ENCODE data around the gene OR8B12.

Gene OR8B12, protein sequence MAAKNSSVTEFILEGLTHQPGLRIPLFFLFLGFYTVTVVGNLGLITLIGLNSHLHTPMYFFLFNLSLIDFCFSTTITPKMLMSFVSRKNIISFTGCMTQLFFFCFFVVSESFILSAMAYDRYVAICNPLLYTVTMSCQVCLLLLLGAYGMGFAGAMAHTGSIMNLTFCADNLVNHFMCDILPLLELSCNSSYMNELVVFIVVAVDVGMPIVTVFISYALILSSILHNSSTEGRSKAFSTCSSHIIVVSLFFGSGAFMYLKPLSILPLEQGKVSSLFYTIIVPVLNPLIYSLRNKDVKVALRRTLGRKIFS

DNA sequence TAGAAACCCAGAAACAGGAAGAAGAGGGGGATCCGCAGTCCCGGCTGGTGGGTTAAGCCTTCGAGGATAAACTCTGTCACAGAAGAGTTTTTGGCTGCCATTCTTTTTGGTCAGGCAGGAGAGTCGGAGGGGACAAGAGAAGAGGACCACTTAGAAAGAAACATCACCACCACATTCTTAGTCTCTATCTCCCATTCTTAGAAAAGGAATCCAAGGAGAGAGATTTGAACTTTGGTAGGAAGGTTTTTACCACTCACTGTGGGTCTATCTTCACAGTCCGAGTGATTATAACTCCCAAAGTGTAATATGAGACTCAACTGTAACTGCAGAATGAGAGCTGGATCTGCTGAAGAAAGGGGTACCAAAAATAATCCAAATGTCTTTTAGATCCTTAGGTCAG lies at the start of gene OR8B12:
Gene OR8B12, minus strand, starts transcription at position 101 of the 400 bp plus-strand sequence. Its CDS starts 0 bp downstream, at position 101.
- DNase-seq: no peak

DNA sequence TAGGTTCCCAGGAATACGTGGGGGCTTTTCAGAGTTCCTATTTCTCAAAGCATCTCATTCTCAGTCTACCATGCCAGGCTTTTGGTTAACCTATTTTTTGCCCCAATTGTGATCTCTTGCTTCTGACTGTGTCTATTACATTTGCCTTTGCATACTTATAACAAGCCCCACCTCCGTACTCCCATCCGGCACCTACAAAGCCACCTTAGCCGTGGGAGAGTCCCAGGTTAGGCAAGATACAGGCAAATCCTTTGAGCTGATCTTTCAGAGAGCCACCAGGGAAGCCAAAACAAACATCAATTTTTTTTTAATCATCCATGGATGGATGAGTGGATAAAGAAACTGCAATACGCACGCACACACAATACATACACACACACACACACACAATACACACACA lies 49.2 kb upstream of the OR8B12 start:
- DNase-seq: no peak

DNA sequence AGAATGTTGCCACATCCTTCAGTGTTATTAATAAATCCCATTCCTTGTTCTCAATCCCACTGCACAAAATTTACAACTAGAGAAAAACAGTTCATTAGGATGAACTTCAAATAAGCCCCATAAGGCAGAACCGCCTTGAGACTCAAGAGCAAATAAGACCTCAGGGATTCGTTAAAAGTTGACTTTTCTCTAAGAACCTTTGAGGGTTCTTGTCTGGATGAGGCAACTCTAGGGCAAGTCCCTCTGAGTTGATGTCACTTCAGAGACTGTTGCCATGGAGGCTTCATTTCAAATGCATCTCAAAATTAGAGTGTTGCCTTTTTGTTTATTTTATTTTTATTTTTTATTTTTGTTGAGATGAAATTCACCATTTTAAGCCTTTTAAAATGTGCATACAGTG lies 48.0 kb upstream of the OR8B12 start:
- no peak for DNase-seq

DNA sequence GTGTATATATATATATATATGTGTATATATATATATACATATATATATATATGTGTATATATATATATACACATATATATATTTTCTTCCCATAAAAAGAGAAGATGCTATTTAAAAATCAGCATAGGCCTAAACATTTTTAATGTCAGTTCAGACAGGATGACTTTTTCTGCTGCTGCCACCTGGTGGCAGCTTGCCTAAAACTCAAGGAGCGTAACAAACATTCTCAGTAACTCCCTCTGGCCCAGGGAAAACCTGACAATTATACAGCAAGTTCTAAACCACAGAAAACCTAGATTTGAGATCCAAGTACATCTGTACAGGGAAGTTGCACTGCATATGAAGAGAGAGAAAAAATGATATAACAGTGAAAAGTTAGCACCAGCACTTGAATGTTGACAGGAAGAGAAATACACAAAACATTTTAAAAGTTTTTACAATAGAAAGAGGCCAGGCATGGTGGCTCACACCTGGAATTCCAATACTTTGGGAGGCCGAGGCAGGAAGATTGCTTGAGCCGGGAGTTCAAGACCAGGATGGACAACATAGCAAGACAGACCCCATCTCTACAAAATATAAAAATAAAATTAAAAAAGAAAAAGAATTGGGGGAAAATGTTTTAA lies 42.9 kb upstream of the OR8B12 start:
- peak; percentile 57 for DNase-seq

DNA sequence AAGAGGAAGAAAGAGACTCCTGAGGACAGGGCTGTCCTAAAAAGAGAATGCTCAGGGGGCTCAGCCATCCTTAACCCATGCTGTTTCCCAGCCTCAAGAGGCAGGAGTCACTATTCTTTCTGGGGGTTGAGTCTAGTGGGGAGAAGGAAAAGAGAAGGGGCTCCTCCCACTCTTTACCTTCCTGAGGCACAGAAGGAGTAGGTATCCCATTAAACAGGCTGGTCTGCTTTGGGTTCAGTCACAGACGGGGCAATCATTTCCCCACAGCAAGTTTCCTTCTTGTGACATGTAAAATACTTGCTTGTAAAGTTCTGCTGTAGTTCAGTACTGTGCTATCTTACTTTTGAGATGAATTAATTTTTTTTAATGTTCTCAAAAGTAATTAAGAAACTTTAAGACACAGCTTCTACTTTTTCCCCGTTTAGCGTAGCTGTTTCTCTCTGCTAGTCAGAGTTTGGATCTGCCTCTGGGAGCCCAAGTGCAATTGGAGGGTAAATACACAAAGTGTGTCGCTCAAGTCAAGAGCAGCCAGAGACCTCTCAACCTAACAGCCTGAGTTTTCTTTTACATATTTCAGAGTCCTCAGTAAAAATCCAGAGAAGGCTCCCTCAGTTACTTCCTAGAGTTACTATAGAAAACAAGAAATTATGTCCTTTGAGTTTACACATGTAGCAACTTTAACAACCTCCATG lies 41.4 kb upstream of the OR8B12 start:
- no peak for DNase-seq

DNA sequence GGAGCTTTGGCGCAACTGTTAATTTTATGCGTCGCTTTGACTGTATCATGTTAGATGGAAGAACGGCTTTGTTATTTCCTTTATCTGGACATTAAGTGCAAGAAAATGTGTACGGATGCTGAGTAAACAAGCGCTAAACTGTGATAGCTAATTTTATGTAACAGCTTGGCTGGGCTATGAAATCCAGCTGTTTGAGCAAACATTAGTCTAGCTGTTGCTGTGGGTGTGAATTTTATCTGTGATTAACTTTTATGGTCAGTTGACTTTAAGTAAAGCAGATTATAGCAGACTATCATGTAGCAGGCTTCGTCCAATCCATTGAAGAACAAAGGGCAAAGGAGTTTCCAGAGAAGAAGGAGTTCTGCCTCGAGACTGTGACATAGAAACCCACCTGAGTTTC lies 40.3 kb upstream of the OR8B12 start:
- no peak for DNase-seq

DNA sequence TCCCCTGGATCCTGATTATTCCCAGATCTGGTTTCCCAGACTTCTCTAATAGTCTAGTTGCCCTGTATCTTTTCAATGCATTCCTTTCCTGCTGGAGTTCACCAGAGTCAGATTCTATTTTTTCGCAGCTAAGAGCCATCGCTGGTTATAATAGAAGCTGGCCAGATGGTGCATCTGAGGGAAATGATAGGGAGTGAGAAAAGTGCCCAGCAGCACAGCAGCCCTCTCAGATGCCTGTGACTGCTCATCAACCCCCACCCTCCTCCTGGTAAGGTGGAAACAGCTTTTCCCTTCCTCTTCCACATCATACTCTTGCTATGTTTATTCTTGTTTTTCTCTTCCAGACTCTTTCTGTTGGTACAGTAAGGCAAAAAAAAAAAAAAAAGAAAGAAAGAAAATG lies 39.1 kb upstream of the OR8B12 start:
- DNase-seq: no peak

DNA sequence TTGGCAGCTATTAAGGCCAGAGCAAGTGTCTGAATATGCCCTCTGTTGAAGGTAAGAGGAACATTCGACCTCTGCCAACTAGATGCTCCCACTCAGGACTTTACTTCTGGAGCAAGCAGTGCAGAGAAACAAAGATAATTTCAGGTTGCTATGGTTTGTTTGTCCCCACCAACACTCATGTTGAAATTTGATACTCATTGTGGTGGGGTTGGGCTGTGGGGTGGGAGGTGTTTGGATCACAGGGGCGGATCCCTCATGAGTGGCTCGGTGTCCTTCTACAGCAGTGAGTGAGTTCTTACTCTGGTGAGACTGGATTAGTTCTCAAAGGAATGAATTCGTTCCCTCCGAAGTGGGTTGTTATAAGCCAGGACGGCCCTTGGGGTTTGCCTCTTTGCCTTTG lies 38.4 kb upstream of the OR8B12 start:
- DNase-seq: no peak

DNA sequence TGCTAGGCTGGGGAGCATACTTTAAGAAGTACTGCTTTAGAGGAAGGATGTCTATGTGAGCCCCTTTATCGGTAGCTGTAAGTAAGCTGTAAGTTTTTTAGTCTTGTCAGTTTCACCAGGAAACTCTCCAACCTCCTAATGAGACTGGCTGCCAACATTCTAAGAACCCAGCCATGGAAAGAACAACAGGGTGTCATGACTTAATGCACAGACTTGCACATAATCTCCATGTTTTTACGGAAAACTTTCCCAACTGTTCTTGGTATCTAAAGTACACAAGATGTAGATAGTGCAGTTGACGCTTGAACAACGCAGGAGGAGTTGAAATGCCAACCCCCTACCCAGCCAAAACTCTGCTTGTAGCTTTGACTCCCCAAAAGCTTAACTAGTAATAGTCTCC lies 35.3 kb upstream of the OR8B12 start:
- DNase-seq: no peak

DNA sequence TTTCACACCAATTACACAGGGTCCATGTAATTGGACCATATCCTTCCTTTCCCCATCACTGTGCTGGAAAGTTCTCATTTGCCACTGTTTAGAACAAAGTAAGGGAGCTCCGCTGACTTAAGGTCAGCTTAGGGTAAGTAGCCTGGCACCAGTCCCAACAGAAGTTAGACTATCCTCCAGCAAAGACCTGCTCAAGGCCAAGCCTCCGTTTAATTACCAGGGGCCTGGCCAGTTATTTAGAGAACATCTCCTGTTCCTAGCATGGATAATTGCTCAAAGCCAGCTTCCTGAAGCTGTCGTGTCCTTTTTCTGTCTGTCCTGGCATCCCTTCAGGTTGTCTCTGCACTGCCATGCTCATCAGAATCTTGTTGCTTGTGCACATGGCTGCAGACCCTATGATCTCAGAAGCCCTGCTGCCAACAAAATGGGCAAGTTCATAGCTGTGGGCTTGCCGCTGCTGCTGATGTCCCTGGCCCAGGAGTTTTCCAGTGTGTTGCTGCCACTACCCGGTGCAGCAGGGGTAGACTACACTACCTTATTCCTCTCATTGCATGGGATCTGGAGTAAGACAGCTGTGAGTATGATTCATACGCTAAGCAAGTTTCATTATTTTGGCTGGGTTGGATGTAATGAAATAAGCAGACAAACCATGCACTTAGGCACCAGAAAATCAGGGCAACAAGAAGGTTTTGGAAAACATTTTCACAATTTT lies 34.4 kb upstream of the OR8B12 start:
- no peak for DNase-seq

DNA sequence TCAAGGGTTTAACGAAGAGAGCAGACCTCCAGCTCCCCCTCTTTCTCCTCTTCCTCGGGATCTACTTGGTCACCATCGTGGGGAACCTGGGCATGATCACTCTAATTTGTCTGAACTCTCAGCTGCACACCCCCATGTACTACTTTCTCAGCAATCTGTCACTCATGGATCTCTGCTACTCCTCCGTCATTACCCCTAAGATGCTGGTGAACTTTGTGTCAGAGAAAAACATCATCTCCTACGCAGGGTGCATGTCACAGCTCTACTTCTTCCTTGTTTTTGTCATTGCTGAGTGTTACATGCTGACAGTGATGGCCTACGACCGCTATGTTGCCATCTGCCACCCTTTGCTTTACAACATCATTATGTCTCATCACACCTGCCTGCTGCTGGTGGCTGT lies 26.7 kb upstream of the OR8B12 start:
- no peak for DNase-seq

DNA sequence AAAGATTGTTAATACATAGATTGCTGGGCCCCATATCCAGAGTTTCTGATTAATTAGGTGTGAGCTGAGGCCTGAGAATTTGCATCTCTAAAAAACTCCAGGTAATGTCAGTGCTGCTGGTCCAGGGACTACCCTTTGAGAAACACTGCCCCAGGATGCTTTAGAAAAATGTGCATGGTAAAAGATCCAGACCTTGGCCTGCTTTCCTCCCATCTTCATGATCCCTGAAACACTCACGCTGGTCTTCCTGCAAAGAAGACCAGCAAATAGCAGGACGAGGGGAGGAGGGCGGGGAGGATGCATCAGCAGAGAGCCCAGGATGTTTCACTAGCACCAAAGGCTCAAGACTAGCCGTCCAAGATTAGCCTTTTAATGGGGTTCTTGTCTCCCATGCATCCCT lies 26.2 kb upstream of the OR8B12 start, which contains the start of gene OR8A1:
Gene OR8A1, plus strand, starts transcription at position 301 of the 400 bp plus-strand sequence. CDS start 123 bp downstream, outside the sequence.
- no peak for DNase-seq

DNA sequence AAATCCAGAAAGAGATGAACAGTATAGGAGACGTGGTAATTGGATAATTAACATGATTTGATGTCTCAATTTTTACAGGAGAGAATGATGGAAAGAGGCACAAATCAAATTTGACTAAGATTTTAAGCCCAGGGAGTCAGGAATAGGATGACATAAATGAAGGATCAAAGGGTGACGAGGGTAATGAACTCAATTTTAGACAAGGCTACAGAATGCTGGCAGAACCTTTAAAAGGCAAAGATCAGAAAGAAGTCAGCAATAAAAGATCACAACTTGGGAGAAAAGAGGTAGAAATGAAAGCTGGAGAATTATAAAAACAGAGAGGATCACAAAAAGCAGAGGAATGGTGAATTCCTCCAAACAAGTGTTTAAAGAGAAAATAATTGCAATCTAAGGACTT lies 13.4 kb upstream of the OR8B12 start:
- no peak for DNase-seq

DNA sequence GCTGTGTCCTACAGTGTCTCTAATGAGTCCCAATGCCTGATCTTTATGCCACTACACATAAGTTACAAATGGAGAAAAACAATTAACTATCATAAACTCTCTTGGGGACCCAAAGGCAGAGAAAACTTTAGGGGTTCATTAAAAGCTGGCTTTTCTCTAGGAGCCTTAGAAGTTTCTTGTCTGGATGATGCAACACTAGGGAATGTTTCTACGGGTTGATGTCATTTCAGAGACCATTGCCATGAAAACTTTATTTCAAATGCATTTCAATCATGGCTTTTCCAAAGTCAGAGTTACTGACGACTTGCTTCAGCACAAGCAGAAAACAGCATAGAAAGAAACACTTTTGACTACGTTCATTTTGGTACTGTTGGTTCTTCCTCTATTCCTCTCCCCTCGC lies 8.5 kb upstream of the OR8B12 start:
- no peak for DNase-seq

DNA sequence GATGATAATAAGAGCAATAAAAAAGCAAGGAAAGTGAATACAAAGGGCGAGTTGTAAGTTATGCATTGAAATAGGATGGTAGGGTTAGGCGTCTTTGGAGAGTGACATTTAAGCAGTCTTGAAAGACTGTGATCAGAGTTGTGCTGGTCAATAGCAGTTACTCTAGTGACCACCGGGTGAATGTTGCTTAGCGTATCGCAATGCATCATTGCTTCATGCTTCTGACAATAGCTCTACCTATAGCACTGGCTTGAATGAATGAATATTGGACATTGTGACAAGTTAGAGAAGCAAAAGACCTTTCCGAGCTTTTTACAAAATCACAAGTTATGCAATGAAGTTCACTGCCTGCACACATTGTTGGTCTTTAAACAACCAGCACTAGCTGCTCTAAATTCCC lies 7.7 kb upstream of the OR8B12 start:
- DNase-seq: no peak

DNA sequence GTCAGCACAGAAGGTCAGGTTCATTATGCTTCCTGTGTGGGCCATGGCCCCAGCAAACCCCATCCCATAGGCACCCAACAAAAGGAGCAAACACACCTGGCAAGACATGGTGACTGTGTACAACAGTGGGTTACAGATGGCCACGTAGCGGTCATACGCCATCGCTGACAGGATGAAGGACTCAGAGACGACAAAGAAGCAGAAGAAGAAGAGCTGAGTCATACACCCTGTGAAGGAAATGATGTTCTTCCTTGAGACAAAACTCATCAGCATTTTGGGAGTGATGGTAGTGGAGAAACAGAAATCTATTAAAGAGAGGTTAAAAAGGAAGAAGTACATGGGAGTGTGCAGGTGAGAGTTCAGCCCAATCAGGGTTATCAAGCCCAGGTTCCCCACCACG lies 309 bp downstream of the OR8B12 start:
- DNase-seq: no peak

DNA sequence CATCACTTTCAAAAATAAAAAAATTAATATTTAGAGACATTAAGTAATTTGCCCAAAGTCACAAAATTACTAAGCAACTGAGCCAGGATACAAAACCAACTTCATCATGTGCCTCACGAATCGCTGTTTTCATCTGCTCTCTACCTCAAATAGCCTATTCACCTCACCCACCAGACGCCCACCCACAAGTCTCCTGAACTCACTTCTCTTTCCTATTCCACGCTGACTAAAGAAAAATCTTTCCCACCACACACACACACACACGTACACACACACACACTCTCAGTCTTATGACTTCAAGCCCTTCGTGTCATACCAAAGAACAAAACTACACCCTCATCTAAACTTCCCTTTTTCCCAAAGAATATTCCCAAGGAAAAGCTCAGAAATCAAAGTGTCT lies 2.2 kb downstream of the OR8B12 start:
- no peak for DNase-seq

DNA sequence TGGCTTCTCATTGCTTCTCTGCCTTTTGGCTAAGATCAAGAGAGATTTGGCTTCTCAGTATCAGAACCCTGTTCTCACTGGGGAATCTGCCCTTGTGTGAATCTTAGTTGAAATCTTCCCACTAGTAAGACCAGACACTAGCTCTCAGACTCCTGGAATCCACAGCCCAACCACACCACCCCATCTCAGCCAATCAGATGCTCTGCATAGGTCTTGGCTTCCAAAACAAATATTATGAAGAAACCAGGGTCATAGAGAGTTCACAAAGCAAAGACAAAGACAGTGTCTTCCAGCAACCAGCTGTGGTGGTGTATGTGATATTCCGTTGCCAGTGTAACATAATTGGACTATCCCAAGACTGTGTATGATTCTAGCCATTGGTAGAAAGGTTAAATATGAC lies 5.4 kb downstream of the OR8B12 start:
- DNase-seq: no peak

DNA sequence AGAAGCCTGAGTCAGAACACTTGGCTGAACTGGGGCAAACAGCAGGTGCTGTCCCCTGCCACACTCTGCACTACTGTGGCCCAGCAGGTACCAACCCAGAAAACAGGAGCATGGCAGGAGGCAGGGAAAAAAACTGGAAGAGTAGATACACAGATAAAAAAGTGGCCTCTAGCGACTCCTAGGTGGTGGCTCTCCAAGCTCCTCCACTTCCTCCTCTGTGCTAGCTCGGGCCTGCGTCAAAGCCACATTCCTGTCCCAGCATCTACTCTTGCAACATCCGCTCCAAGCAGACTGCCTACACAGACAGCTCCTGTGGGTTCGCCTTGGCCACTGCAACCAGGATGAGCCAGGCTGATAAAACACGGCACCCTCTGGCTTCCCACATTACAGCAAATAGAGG lies 6.9 kb downstream of the OR8B12 start:
- no peak for DNase-seq

DNA sequence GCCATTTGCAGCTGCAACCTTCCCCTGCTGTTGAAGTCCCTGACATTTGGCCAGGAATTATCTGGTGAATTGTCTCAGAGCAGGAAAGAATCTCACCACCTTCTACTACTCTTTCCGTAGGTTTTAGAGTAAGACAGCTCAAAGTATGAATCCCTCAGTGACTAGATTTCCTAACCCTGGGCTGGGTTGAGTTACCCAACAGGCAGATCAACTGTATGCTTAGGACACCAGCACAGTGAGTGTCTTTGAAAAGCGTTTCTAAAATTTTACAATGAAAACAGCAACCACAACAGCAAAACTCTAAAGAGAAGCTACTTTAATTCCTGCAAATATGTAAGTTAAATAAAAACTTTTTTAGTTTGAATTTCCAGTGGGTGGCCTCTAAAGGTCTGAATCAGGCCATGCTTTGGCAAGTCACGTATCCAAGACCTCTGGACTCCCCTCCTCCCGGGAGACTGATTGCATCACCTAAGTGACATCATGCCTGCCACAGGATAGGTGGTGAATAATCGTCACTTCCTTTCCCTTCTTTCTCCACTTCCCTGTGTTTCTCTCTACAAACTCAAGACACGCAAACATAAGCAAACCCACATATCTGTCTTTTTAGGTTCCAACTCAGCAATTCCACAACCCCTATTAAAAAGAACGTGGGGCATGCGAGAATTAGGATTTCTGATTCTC lies 7.8 kb downstream of the OR8B12 start:
- DNase-seq: no peak

DNA sequence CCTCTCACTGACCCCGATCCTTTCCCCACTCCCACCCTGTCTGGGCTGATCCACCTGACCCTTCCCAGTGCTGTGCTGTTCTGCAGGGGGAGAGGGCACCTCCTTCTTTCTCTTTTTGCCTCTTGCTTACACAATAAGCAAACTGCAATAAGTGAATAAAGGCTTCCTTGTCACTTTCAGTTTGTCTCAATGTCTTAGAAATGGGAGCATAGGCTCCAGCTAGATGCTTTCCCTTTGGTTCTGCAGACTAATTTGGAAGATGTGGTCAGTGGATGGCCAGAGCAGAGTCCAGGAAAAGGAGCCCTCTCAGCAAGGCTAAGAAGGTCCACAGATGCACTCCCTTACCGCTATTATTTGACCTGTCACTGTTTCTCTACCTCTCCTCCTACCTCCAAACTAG lies 9.4 kb downstream of the OR8B12 start:
- DNase-seq: no peak

DNA sequence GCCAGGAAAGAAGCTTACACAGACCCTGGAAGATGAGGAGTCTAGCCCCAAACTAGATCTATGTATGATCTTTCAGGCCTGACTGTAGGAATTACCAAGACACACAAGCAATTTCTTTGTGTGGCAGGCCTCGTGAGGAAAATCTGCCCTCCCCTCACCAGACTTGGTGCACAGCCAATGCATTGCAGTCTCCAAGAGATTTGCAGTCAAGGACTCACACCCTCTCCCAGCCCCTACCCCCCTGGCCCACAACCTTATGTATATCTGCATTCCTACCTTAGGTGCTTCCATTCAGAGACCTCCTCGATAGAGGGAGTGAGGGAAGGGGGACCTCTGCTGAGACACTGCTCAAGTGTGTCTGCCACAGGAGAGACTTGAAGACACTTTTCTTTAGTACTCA lies 9.8 kb downstream of the OR8B12 start:
- no peak for DNase-seq

DNA sequence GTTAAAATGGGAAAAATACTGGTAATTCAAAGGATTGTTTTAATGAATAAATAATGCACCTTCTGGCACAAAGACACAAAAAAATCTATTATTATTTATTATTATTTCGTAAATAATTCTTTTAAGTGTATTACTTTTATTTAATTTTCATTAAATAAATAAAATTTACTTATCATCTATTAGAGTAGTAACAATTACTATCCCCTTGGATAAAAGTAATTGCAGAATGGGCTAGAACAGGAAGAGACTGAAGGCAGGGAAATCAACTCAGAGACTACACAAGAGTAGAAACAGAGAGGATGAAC lies 23.0 kb downstream of the OR8B12 start:
- DNase-seq: no peak
